MCF 10A (cell line): ENCODE results near the gene CHRNB4. TPM values are rescaled to one million over a fixed set of nuclear protein-coding genes. Genes with fewer than 3 reads are reported as not detected.
A peak's percentile ranks its signal among the peaks of the same experiment; 100 is the strongest.

Experiments
- BruUV-seq: library from RNA; stranded (reverse); fragments of 400-500 nt; replicated peaks from 2 replicates; lab custom pipeline; 2021; lab: Mats Ljungman, UMichigan
- CTCF ChIA-PET: fragments of 300-600 bp; sonication (Branson Sonifier 250); formaldehyde crosslinking; extraction: SDS; loops from one replicate; lab custom pipeline; 2021; ENCODE audit warnings: antibody characterized with exemption, inconsistent platforms; lab: Yijun Ruan, JAX
- POLR2A ChIA-PET: fragments of 300-600, 350-650 bp; sonication (Branson Sonifier 250); formaldehyde crosslinking; extraction: SDS; loops from one replicate; lab custom pipeline; 2020; ENCODE audit warnings: antibody characterized with exemption, inconsistent platforms; lab: Yijun Ruan, JAX
- DNase-seq: peaks from one replicate; pipeline ENCODE4 v3.0.0-alpha.2; 2018; ENCODE audit not compliant: unreplicated experiment
- H3K27ac Mint-ChIP-seq: one replicate; pipeline ENCODE4 v1.8.0; 2022; ENCODE audit warnings: mild to moderate bottlenecking, low read depth, mixed read lengths; ENCODE audit not compliant: unreplicated experiment
- H3K27me3 Mint-ChIP-seq: one replicate; pipeline ENCODE4 v1.8.0; 2022; ENCODE audit warnings: mixed read lengths; ENCODE audit not compliant: insufficient read depth, unreplicated experiment
- H3K36me3 Mint-ChIP-seq: one replicate; pipeline ENCODE4 v1.8.0; 2022; ENCODE audit warnings: mild to moderate bottlenecking, moderate library complexity, mixed read lengths; ENCODE audit not compliant: insufficient read depth, unreplicated experiment
- H3K4me1 Mint-ChIP-seq: one replicate; pipeline ENCODE4 v1.8.0; 2022; ENCODE audit warnings: mixed read lengths; ENCODE audit not compliant: insufficient read depth, unreplicated experiment
- H3K4me3 Mint-ChIP-seq: one replicate; pipeline ENCODE4 v1.8.0; 2022; ENCODE audit warnings: mild to moderate bottlenecking, moderate library complexity, mixed read lengths; ENCODE audit not compliant: unreplicated experiment
- H3K9me3 Mint-ChIP-seq: one replicate; pipeline ENCODE4 v1.8.0; 2022; ENCODE audit warnings: mixed read lengths; ENCODE audit not compliant: unreplicated experiment
- CTCF ChIP-seq: fragments of 200-600 bp; IDR thresholded peaks from one replicate; pipeline ENCODE4 v1.8.0; 2022; ENCODE audit warnings: antibody characterized with exemption, mild to moderate bottlenecking; ENCODE audit not compliant: unreplicated experiment
- intact Hi-C: fragments of 100-400 bp; cut with micrococcal nuclease; formaldehyde crosslinking; loops from 2 replicates; pipeline ENCODE4 v1.14.1; 2022
- total RNA-seq: library from RNA; stranded (reverse); gene quantifications from 2 replicates; pipeline ENCODE4 v1.2.3, GENCODE V29; 2022

The CHRNB4 gene
- total RNA-seq, 1 experiment from 2014 or later = not detected

- Mint-ChIP-seq H3K27ac (no peak overlapping the region), H3K9me3 (no peaks in the 10 kb centered on the region), H3K4me1 (no peaks in the 10 kb centered on the region), H3K27me3 (no peaks in the 10 kb centered on the region), H3K4me3 (no peak overlapping the region), H3K36me3 (no peaks in the 10 kb centered on the region)
- intact Hi-C loops = no loop called here
- BruUV-seq = no TSS peak
- no peak for TF ChIP-seq CTCF
- DNase-seq = no peak
- ChIA-PET POLR2A (no interaction called here), CTCF (interaction anchor here (0.5 to 8.7 kb wide), 3 partner anchors 66 to 109 kb away, joined by 3 to 88 read pairs (median 3); no protein-coding TSS in a partner anchor)
Measured at GRCh38 chr15:78641749-78642275, 802 bp upstream of the CHRNB4 start.

GRCh38 chr15:78640527-78641101, 396 bp downstream of the CHRNB4 start:
- H3K4me3 Mint-ChIP-seq = no peak overlapping the region
- H3K27ac Mint-ChIP-seq = no peak overlapping the region
- H3K4me1 Mint-ChIP-seq = no peaks in the 10 kb centered on the region
- TF ChIP-seq CTCF = no peak
- no peaks in the 10 kb centered on the region for H3K9me3 Mint-ChIP-seq
- no peak for DNase-seq
- POLR2A ChIA-PET = no interaction called here
- intact Hi-C loops = no loop called here
- no peaks in the 10 kb centered on the region for H3K27me3 Mint-ChIP-seq
- BruUV-seq = no TSS peak
- CTCF ChIA-PET = interaction anchor here (0.6 to 8.7 kb wide), 7 partner anchors 12 to 111 kb away, joined by 3 to 88 read pairs (median 4); no protein-coding TSS in a partner anchor
- no peaks in the 10 kb centered on the region for H3K36me3 Mint-ChIP-seq

- Mint-ChIP-seq H3K27me3 (no peaks in the 10 kb centered on the region), H3K9me3 (no peaks in the 10 kb centered on the region), H3K4me1 (no peaks in the 10 kb centered on the region), H3K4me3 (no peak overlapping the region), H3K36me3 (no peaks in the 10 kb centered on the region), H3K27ac (no peak overlapping the region)
- intact Hi-C loops = loop anchor here (1.0 to 5.0 kb wide), 2 partner anchors 71 to 114 kb away; no protein-coding TSS in a partner anchor
- no TSS peak for BruUV-seq
- ChIA-PET POLR2A (interaction anchor here (1.0 kb wide), 1 partner anchor 77 kb away, joined by 4 read pairs; no protein-coding TSS in a partner anchor), CTCF (interaction anchor here (0.6 to 8.7 kb wide), 32 partner anchors 8 to 546 kb away, joined by 3 to 88 read pairs (median 4); no protein-coding TSS in a partner anchor)
- peak; percentile 63 for TF ChIP-seq CTCF
- peak; percentile 72 for DNase-seq
Measured at GRCh38 chr15:78638658-78639314, 2.2 kb downstream of the CHRNB4 start.
